ENCODE measurements around the gene PSMA8.

PSMA8 gene

GRCh38 chr18:26207937-26208336 is 74.3 kb downstream of the PSMA8 start:
- no peak overlapping the region for H3K4me3 ChIP-seq (ENCODE audit: low read length in 2 of 2)
- no peak overlapping the region for H3K9ac ChIP-seq (ENCODE audit: low read length in 2 of 2)
- no peaks in the 10 kb centered on the region for H3K36me3 ChIP-seq (ENCODE audit: control insufficient read depth in 2 of 2, insufficient read depth in 2 of 2, low read length in 2 of 2)
- no peaks in the 10 kb centered on the region for H3K9me3 ChIP-seq (ENCODE audit: control insufficient read depth in 2 of 2, low read length in 2 of 2)
- no peak overlapping the region for H3K27ac ChIP-seq (ENCODE audit: low read length)
- no peaks in the 10 kb centered on the region for H3K27me3 ChIP-seq (ENCODE audit: control insufficient read depth in 1 of 2, insufficient read depth in 2 of 2, low read length in 2 of 2)
- H3K4me1 ChIP-seq (ENCODE audit: control insufficient read depth, insufficient read depth, low read length), result no peaks in the 10 kb centered on the region

DNA sequence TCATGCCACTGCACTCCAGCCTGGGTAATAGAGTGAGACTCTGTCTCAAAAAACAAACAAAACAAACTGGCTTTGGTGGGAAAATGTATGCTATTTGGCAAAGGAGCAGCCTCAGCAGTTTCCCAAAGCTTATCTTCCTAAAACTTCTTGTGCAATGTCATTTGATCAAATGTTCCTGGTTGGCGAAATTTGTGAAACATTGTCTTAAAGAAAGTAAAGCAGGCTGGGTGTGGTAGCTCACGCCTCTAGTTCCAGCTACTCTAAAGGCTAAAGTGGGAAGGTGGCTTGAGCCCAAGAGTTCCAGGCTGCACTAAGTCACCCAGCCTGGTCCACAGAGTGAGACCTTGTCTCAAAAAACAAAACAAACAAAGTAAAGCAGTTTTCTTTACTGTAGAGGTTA is 75.3 kb downstream of the PSMA8 start:
- Histone ChIP-seq H3K4me1 (ENCODE audit: control insufficient read depth, insufficient read depth, low read length) (no peaks in the 10 kb centered on the region), H3K9me3 (ENCODE audit: control insufficient read depth in 2 of 2, low read length in 2 of 2) (no peaks in the 10 kb centered on the region), H3K9ac (ENCODE audit: low read length in 2 of 2) (no peak overlapping the region), H3K27ac (ENCODE audit: low read length) (no peak overlapping the region), H3K36me3 (ENCODE audit: control insufficient read depth in 2 of 2, insufficient read depth in 2 of 2, low read length in 2 of 2) (no peaks in the 10 kb centered on the region), H3K4me3 (ENCODE audit: low read length in 2 of 2) (no peak overlapping the region), H3K27me3 (ENCODE audit: control insufficient read depth in 1 of 2, insufficient read depth in 2 of 2, low read length in 2 of 2) (no peaks in the 10 kb centered on the region)

DNA sequence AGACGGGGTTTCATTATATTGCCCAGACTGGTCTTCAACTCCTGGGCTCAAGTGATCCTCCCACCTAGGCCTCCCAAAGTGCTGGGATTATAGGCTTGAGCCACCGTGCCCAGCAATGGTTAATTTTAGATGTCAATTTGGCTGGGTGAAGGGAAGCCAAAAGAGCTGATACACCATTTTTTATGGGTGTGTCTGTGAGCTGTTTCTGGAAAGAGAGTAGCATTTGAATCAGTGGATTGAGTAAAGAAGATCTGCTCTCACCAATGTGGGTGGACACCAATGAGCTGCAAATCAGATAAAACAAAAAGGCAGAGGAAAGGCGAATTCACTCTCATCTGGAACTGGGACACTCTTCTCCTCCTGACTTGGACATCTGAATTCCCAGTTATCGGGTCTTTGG is 76.5 kb downstream of the PSMA8 start:
- Histone ChIP-seq H3K4me1 (ENCODE audit: control insufficient read depth, insufficient read depth, low read length) (no peaks in the 10 kb centered on the region), H3K27ac (ENCODE audit: low read length) (no peak overlapping the region), H3K9ac (ENCODE audit: low read length in 2 of 2) (no peak overlapping the region), H3K4me3 (ENCODE audit: low read length in 2 of 2) (no peak overlapping the region), H3K27me3 (ENCODE audit: control insufficient read depth in 1 of 2, insufficient read depth in 2 of 2, low read length in 2 of 2) (no peaks in the 10 kb centered on the region), H3K9me3 (ENCODE audit: control insufficient read depth in 2 of 2, low read length in 2 of 2) (no peaks in the 10 kb centered on the region), H3K36me3 (ENCODE audit: control insufficient read depth in 2 of 2, insufficient read depth in 2 of 2, low read length in 2 of 2) (no peaks in the 10 kb centered on the region)

DNA sequence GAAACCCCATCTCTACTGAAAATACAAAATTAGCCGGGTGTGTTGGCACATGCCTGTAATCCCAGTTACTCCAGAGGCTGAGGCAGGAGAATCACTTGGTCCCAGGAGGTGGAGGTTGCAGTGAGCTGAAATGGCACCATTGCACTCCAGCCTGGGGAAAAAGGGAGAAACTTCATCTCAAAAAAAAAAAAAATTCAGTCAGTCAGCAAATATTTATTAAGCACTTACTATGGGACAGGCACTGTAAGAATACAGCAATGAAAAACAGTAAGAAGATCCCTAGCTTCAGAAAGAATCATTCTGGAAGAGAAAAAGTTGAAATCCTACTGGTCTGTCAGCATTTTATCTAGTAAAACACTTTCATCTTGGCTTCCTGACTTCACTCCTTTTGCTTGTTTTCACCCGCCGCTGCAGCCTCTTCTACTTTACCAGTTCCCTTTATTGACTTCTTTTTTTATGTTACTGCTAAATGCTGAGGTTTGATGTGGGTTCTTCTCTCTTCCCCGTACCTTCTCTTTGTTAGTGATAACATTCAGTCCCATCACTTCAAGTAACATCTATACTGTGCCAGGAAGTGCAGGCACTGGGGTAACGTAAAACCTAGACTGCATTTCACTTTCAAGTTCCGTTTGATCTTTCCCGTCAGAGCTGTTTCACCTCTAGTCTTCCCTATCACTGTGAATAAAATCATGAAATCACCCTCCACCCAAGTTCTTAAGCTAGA is 81.7 kb downstream of the PSMA8 start:
- Histone ChIP-seq H3K9ac (ENCODE audit: low read length in 2 of 2) (no peak overlapping the region), H3K9me3 (ENCODE audit: control insufficient read depth in 2 of 2, low read length in 2 of 2) (no peaks in the 10 kb centered on the region), H3K36me3 (ENCODE audit: control insufficient read depth in 2 of 2, insufficient read depth in 2 of 2, low read length in 2 of 2) (no peaks in the 10 kb centered on the region), H3K27ac (ENCODE audit: low read length) (no peak overlapping the region), H3K27me3 (ENCODE audit: control insufficient read depth in 1 of 2, insufficient read depth in 2 of 2, low read length in 2 of 2) (no peaks in the 10 kb centered on the region), H3K4me1 (ENCODE audit: control insufficient read depth, insufficient read depth, low read length) (no peaks in the 10 kb centered on the region), H3K4me3 (ENCODE audit: low read length in 2 of 2) (no peak overlapping the region)

DNA sequence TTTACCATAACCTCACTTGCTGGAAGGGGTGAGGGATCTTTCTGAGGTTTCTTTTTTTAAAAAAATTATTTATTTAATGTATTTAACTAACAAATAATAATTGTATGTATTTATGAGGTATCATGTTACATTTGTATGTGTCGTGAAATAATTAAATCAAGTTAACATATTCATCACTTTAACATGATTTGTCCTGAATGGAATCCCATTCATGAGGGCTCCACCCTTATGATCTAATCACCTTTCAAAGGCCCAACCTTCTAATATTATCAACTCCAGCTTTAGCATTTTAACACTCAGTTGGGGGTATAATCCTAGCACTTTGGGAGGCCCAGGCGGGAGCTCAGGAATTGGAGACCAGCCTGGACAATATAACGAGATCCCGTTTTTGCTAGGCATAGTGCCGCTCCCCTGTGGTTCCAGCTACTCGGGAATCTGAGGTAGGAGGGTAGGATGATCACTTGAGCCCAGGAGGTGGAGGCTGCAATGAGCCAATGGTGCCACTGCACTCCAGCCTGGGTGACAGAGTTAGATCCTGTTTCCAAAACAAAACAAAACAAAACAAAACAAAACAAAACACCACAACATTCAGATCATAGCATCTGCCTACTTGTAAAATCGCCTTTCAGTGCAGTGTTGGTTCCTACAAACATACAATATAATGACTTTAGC is 91.5 kb downstream of the PSMA8 start:
- H3K9ac ChIP-seq (ENCODE audit: low read length in 2 of 2), result no peak overlapping the region
- peak overlapping the region in 1 of 2 donors; percentile 65 for H3K4me3 ChIP-seq (ENCODE audit: low read length in 2 of 2)
- no peaks in the 10 kb centered on the region for H3K9me3 ChIP-seq (ENCODE audit: control insufficient read depth in 2 of 2, low read length in 2 of 2)
- no peaks in the 10 kb centered on the region for H3K36me3 ChIP-seq (ENCODE audit: control insufficient read depth in 2 of 2, insufficient read depth in 2 of 2, low read length in 2 of 2)
- H3K27me3 ChIP-seq (ENCODE audit: control insufficient read depth in 1 of 2, insufficient read depth in 2 of 2, low read length in 2 of 2), result peaks cover 0 to 2% of the 10 kb centered on the region in 2 donors
- no peak overlapping the region for H3K27ac ChIP-seq (ENCODE audit: low read length)
- peaks cover 6% of the 10 kb centered on the region for H3K4me1 ChIP-seq (ENCODE audit: control insufficient read depth, insufficient read depth, low read length)

- H3K9ac ChIP-seq (ENCODE audit: low read length in 2 of 2), result peak overlapping the region; percentile 62 to 82
- no peak overlapping the region for H3K27ac ChIP-seq (ENCODE audit: low read length)
- peak overlapping the region; percentile 65 to 88 for H3K4me3 ChIP-seq (ENCODE audit: low read length in 2 of 2)
- H3K36me3 ChIP-seq (ENCODE audit: control insufficient read depth in 2 of 2, insufficient read depth in 2 of 2, low read length in 2 of 2), result no peaks in the 10 kb centered on the region
- H3K27me3 ChIP-seq (ENCODE audit: control insufficient read depth in 1 of 2, insufficient read depth in 2 of 2, low read length in 2 of 2), result peaks cover 0 to 2% of the 10 kb centered on the region in 2 donors
- H3K9me3 ChIP-seq (ENCODE audit: control insufficient read depth in 2 of 2, low read length in 2 of 2), result no peaks in the 10 kb centered on the region
- H3K4me1 ChIP-seq (ENCODE audit: control insufficient read depth, insufficient read depth, low read length), result peaks cover 6% of the 10 kb centered on the region
These were observed 92.2 kb downstream of the PSMA8 start for GRCh38 chr18:26225915-26226228.

GRCh38 chr18:26226229-26227050 is 92.8 kb downstream of the PSMA8 start, which contains the start of gene TAF4B:
Gene TAF4B (plus strand): TSS chr18:26226445. CDS start chr18:26226934, 489 bp downstream.
- Histone ChIP-seq H3K4me1 (ENCODE audit: control insufficient read depth, insufficient read depth, low read length) (peaks cover 6% of the 10 kb centered on the region), H3K9ac (ENCODE audit: low read length in 2 of 2) (peak within 1 kb of the TSS; percentile 62 to 82), H3K9me3 (ENCODE audit: control insufficient read depth in 2 of 2, low read length in 2 of 2) (no peaks in the 10 kb centered on the region), H3K27ac (ENCODE audit: low read length) (peak within 1 kb of the TSS; percentile 24), H3K27me3 (ENCODE audit: control insufficient read depth in 1 of 2, insufficient read depth in 2 of 2, low read length in 2 of 2) (peaks cover 0 to 2% of the 10 kb centered on the region in 2 donors), H3K4me3 (ENCODE audit: low read length in 2 of 2) (peak within 1 kb of the TSS; percentile 65 to 88), H3K36me3 (ENCODE audit: control insufficient read depth in 2 of 2, insufficient read depth in 2 of 2, low read length in 2 of 2) (no peaks in the 10 kb centered on the region)

GRCh38 chr18:26227051-26227670 is 93.5 kb downstream of the PSMA8 start:
- peak overlapping the region; percentile 60 to 82 for H3K9ac ChIP-seq (ENCODE audit: low read length in 2 of 2)
- peaks cover 6% of the 10 kb centered on the region for H3K4me1 ChIP-seq (ENCODE audit: control insufficient read depth, insufficient read depth, low read length)
- H3K27ac ChIP-seq (ENCODE audit: low read length), result no peak overlapping the region
- no peaks in the 10 kb centered on the region for H3K9me3 ChIP-seq (ENCODE audit: control insufficient read depth in 2 of 2, low read length in 2 of 2)
- H3K4me3 ChIP-seq (ENCODE audit: low read length in 2 of 2), result peak overlapping the region; percentile 65 to 88
- H3K36me3 ChIP-seq (ENCODE audit: control insufficient read depth in 2 of 2, insufficient read depth in 2 of 2, low read length in 2 of 2), result no peaks in the 10 kb centered on the region
- no peaks in the 10 kb centered on the region for H3K27me3 ChIP-seq (ENCODE audit: control insufficient read depth in 1 of 2, insufficient read depth in 2 of 2, low read length in 2 of 2)

- Histone ChIP-seq H3K36me3 (ENCODE audit: control insufficient read depth in 2 of 2, insufficient read depth in 2 of 2, low read length in 2 of 2) (no peaks in the 10 kb centered on the region), H3K9ac (ENCODE audit: low read length in 2 of 2) (no peak overlapping the region), H3K27me3 (ENCODE audit: control insufficient read depth in 1 of 2, insufficient read depth in 2 of 2, low read length in 2 of 2) (no peaks in the 10 kb centered on the region), H3K4me3 (ENCODE audit: low read length in 2 of 2) (no peak overlapping the region), H3K4me1 (ENCODE audit: control insufficient read depth, insufficient read depth, low read length) (peaks cover 6% of the 10 kb centered on the region), H3K27ac (ENCODE audit: low read length) (no peak overlapping the region), H3K9me3 (ENCODE audit: control insufficient read depth in 2 of 2, low read length in 2 of 2) (no peaks in the 10 kb centered on the region)
These were observed 95.0 kb downstream of the PSMA8 start for GRCh38 chr18:26228562-26229260.

- Histone ChIP-seq H3K4me1 (ENCODE audit: control insufficient read depth, insufficient read depth, low read length) (peaks cover 6% of the 10 kb centered on the region), H3K27me3 (ENCODE audit: control insufficient read depth in 1 of 2, insufficient read depth in 2 of 2, low read length in 2 of 2) (no peaks in the 10 kb centered on the region), H3K4me3 (ENCODE audit: low read length in 2 of 2) (no peak overlapping the region), H3K27ac (ENCODE audit: low read length) (no peak overlapping the region), H3K36me3 (ENCODE audit: control insufficient read depth in 2 of 2, insufficient read depth in 2 of 2, low read length in 2 of 2) (no peaks in the 10 kb centered on the region), H3K9me3 (ENCODE audit: control insufficient read depth in 2 of 2, low read length in 2 of 2) (no peaks in the 10 kb centered on the region), H3K9ac (ENCODE audit: low read length in 2 of 2) (no peak overlapping the region)
These were observed 96.8 kb downstream of the PSMA8 start for GRCh38 chr18:26230497-26230896.

All from stomach smooth muscle (tissue), 2 donors.